DMS153 treated with DMSO at 0.1 percent for 48 hours (cell line): ENCODE measurements around the gene MORN4.

Experiments used
- DNase-seq: peaks from one replicate; lab custom pipeline; 2025; ENCODE audit not compliant: unreplicated experiment; lab: John Stamatoyannopoulos, UW

Gene MORN4

GRCh38 chr10:97575127-97575668, 58.1 kb downstream of the MORN4 start:
- DNase-seq, result no peak

GRCh38 chr10:97574374-97575126, 58.8 kb downstream of the MORN4 start:
- peak; percentile 63 for DNase-seq

GRCh38 chr10:97573672-97574071, 59.6 kb downstream of the MORN4 start:
- no peak for DNase-seq

- no peak for DNase-seq
These were observed 60.3 kb downstream of the MORN4 start for GRCh38 chr10:97573021-97573420.

GRCh38 chr10:97572214-97572989, 60.9 kb downstream of the MORN4 start, which contains the start of gene ANKRD2:
Gene ANKRD2 (plus strand): TSS chr10:97572779. CDS start chr10:97572789, 10 bp downstream.
- DNase-seq, result peak; percentile 13

GRCh38 chr10:97571622-97572021, 61.7 kb downstream of the MORN4 start:
- no peak for DNase-seq

GRCh38 chr10:97570789-97571471, 62.4 kb downstream of the MORN4 start:
- no peak for DNase-seq

- DNase-seq, result no peak
These were observed 63.0 kb downstream of the MORN4 start for GRCh38 chr10:97570146-97570788.

GRCh38 chr10:97567891-97568290, 65.4 kb downstream of the MORN4 start:
- DNase-seq, result no peak

GRCh38 chr10:97566336-97566996, 66.8 kb downstream of the MORN4 start:
- no peak for DNase-seq

- DNase-seq, result no peak
These were observed 68.5 kb downstream of the MORN4 start for GRCh38 chr10:97564776-97565175.
